Uterus (tissue), 2 donors: ENCODE data around the gene BRDT.

Experiments
- POLR2A ChIP-seq, 2 donors: fragments of 450-650 bp; IDR thresholded peaks; one replicate each; pipeline ENCODE4 v1.6.1; 2016; ENCODE audit warnings: antibody characterized with exemption in 2 of 2, mild to moderate bottlenecking in 1 of 2, moderate library complexity in 1 of 2
- TF ChIP-seq, protein P1 (sequence below), 4 experiments: fragments of 200-600 bp in 2 of 4; fragments of 450-650 bp in 2 of 4; sonication (generic) in 2 of 4; IDR thresholded peaks; one replicate each; pipeline ENCODE4 v1.5.1; 2016 to 2019; ENCODE audit warnings: antibody characterized with exemption in 4 of 4, mild to moderate bottlenecking in 2 of 4, moderate library complexity in 1 of 4

DNA sequence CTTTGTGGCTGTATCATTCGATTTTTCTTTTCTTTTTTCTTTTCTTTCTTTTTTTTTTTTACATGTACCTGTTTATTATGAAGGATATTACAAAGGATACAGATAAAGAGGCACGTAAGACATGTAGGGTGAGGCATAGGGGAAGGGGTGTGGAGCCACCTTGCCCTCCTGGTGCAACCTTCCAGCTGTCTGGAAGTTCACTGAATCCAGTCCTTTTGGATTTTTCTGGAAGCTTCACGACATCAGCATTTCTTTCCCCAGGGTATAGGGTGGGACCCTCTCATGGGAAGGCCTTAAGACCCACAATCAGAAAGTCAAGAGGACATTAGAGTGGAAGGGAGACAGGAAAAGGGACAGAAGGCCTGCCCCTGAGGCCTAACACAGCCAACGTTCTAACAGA, 33.2 kb upstream of the BRDT start:
- TF ChIP-seq, protein P1, sequence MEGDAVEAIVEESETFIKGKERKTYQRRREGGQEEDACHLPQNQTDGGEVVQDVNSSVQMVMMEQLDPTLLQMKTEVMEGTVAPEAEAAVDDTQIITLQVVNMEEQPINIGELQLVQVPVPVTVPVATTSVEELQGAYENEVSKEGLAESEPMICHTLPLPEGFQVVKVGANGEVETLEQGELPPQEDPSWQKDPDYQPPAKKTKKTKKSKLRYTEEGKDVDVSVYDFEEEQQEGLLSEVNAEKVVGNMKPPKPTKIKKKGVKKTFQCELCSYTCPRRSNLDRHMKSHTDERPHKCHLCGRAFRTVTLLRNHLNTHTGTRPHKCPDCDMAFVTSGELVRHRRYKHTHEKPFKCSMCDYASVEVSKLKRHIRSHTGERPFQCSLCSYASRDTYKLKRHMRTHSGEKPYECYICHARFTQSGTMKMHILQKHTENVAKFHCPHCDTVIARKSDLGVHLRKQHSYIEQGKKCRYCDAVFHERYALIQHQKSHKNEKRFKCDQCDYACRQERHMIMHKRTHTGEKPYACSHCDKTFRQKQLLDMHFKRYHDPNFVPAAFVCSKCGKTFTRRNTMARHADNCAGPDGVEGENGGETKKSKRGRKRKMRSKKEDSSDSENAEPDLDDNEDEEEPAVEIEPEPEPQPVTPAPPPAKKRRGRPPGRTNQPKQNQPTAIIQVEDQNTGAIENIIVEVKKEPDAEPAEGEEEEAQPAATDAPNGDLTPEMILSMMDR (IDR thresholded peaks at IDR 0.05) = no peak
- TF ChIP-seq POLR2A (IDR thresholded peaks at IDR 0.05) = no peak
